Measurements from ENCODE around the gene TBC1D7.

The TBC1D7 gene

GRCh38 chr6:13289789-13290318, 38.5 kb downstream of the TBC1D7 start:
- DNase-seq = no peak

- DNase-seq = no peak
Measured at GRCh38 chr6:13288969-13289391, 39.4 kb downstream of the TBC1D7 start.

- no peak for DNase-seq
Measured at GRCh38 chr6:13288481-13288880, 39.9 kb downstream of the TBC1D7 start.

GRCh38 chr6:13287104-13287503, 41.2 kb downstream of the TBC1D7 start:
- no peak for DNase-seq

- no peak for DNase-seq
Measured at GRCh38 chr6:13286181-13286580, 42.2 kb downstream of the TBC1D7 start.

- DNase-seq = no peak
Measured at GRCh38 chr6:13285705-13286104, 42.6 kb downstream of the TBC1D7 start.

GRCh38 chr6:13284646-13285045, 43.7 kb downstream of the TBC1D7 start:
- no peak for DNase-seq

- no peak for DNase-seq
Measured at GRCh38 chr6:13283331-13283730, 45.0 kb downstream of the TBC1D7 start.

GRCh38 chr6:13282393-13283069, 45.8 kb downstream of the TBC1D7 start:
- no peak for DNase-seq

GRCh38 chr6:13281686-13282085, 46.7 kb downstream of the TBC1D7 start:
- no peak for DNase-seq

- DNase-seq = no peak
Measured at GRCh38 chr6:13280254-13280653, 48.1 kb downstream of the TBC1D7 start.

- no peak for DNase-seq
Measured at GRCh38 chr6:13278991-13279390, 49.3 kb downstream of the TBC1D7 start.

GRCh38 chr6:13278164-13278563, 50.2 kb downstream of the TBC1D7 start:
- no peak for DNase-seq

GRCh38 chr6:13277231-13277630, 51.1 kb downstream of the TBC1D7 start:
- no peak for DNase-seq

- no peak for DNase-seq
Measured at GRCh38 chr6:13275435-13275989, 52.8 kb downstream of the TBC1D7 start.

GRCh38 chr6:13274707-13275434, 53.5 kb downstream of the TBC1D7 start:
- no peak for DNase-seq

- peak; percentile 71 for DNase-seq
Measured at GRCh38 chr6:13273931-13274706, 54.2 kb downstream of the TBC1D7 start.

GRCh38 chr6:13273202-13273930, 55.0 kb downstream of the TBC1D7 start:
- DNase-seq = no peak

- peak; percentile 53 for DNase-seq
Measured at GRCh38 chr6:13272131-13273046, 55.9 kb downstream of the TBC1D7 start.

- DNase-seq = no peak
Measured at GRCh38 chr6:13268913-13269518, 59.3 kb downstream of the TBC1D7 start.

GRCh38 chr6:13267142-13267651, 61.1 kb downstream of the TBC1D7 start:
- no peak for DNase-seq
